GM21367 (cell line): ENCODE results near the gene SENP5.
A peak's percentile ranks its signal among the peaks of the same experiment; 100 is the strongest.
"Not testable (repeated sequence)": the region's sequence is repeated elsewhere in the genome, so short reads cannot be mapped to it uniquely, and the experiment has no call there.

Source experiments
- ATAC-seq: cut with Tn5 transposase; IDR thresholded peaks from one replicate; pipeline ENCODE4 v1.9.1; 2021; ENCODE audit not compliant: unreplicated experiment

The SENP5 gene

GRCh38 chr3:196867507-196868296 lies at the start of gene SENP5:
SENP5 (plus strand) TSS chr3:196867920; CDS start chr3:196885182, 17,262 bp downstream.
- ATAC-seq: peak; percentile 87

GRCh38 chr3:196821806-196822355 lies 45.8 kb upstream of the SENP5 start:
- ATAC-seq: no peak

- ATAC-seq: not testable (repeated sequence)
Observed at GRCh38 chr3:196829651-196830050, 38.1 kb upstream of the SENP5 start.

- no peak for ATAC-seq
Observed at GRCh38 chr3:196835086-196835485, 32.6 kb upstream of the SENP5 start.

GRCh38 chr3:196836626-196837025 lies 31.1 kb upstream of the SENP5 start:
- ATAC-seq: not testable (repeated sequence)

GRCh38 chr3:196837819-196838420 lies 29.8 kb upstream of the SENP5 start:
- peak; percentile 77 for ATAC-seq

GRCh38 chr3:196839351-196839750 lies 28.4 kb upstream of the SENP5 start:
- not testable (repeated sequence) for ATAC-seq

- ATAC-seq: no peak
Observed at GRCh38 chr3:196842567-196843434, 24.9 kb upstream of the SENP5 start.

- ATAC-seq: no peak
Observed at GRCh38 chr3:196843435-196844110, 24.1 kb upstream of the SENP5 start.

GRCh38 chr3:196844235-196845219 lies 23.2 kb upstream of the SENP5 start:
- ATAC-seq: not testable (repeated sequence)

GRCh38 chr3:196848375-196848774 lies 19.3 kb upstream of the SENP5 start:
- not testable (repeated sequence) for ATAC-seq

GRCh38 chr3:196849180-196849741 lies 18.5 kb upstream of the SENP5 start:
- no peak for ATAC-seq

GRCh38 chr3:196863000-196863399 lies 4.7 kb upstream of the SENP5 start:
- not testable (repeated sequence) for ATAC-seq

GRCh38 chr3:196867155-196867506 lies 589 bp upstream of the SENP5 start:
- ATAC-seq: no peak

- ATAC-seq: peak; percentile 2
Observed at GRCh38 chr3:196868297-196868661, 559 bp downstream of the SENP5 start.

GRCh38 chr3:196872316-196872715 lies 4.6 kb downstream of the SENP5 start:
- ATAC-seq: no peak

GRCh38 chr3:196874511-196875094 lies 6.9 kb downstream of the SENP5 start:
- ATAC-seq: not testable (repeated sequence)

- no peak for ATAC-seq
Observed at GRCh38 chr3:196875258-196875657, 7.5 kb downstream of the SENP5 start.

GRCh38 chr3:196883361-196883760 lies 15.6 kb downstream of the SENP5 start:
- no peak for ATAC-seq
